NCI-H345 (cell line): ENCODE measurements around the gene ITPRIPL2.

Source experiments
- DNase-seq: peaks from one replicate; lab custom pipeline; 2025; lab: John Stamatoyannopoulos, UW

The ITPRIPL2 gene

DNA sequence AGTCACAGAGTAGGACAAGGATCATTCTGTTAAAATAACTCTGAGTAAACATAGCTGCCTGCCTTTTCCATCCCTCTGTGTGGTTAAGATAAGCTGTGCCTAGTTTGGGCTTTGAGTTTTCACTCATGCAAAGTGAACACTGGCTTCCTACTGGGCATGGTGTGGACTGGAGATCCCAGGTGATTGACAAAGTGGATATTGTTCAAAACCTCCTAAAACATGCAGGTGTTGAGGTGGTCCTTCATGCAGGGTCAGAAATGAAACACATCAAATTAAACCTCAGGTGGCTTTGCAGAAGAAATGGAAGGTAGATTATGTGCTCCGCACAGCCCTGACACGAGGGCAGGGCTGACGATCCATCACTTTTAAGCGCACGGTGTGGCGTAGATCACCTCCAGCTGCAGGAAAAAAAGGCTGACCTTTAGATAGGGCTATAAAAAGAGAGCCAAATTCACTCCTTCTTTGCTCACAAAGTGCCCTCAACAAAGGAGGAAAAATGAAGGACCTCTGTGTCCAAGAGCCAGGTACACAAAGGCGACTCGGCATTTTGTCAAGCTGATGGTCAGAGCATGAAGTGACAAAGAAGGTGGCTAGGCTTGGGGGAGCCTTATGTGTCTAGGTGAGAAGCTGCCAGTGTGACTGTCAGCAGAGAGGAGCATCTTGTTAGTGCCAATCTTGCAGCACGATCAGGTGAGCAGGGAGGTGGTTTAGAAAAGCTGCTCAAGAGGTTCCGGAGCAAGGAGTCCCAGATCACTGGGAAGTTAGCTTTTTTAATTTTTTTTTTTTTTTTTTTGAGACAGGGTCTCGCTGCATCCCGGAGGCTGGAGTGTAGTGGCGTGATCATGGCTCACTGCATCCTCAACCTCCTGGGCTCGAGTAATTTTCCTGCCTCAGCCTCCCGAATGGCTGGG is 19.9 kb upstream of the ITPRIPL2 start:
- DNase-seq: peak; percentile 64

- DNase-seq: no peak
These were observed 19.0 kb upstream of the ITPRIPL2 start for GRCh38 chr16:19094542-19095365.

DNA sequence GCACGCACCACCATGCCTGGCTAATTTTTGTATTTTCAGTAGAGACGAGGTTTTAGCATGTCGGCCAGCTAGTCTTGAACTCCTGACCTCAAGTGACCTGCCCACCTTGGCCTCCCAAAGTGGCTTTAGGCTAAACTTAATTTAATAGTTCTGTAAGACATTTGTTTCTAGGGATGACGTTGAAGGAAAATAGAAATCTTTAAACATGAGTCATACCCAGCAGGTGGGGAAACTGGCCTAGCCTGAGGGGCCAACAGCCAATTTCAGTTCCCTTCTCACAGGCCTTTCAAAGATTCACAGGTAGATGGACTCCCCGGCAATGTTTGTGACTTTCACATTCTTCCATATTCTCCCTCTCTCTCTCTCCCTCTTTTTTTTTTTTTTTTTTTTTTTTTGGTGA is 18.1 kb upstream of the ITPRIPL2 start:
- DNase-seq: no peak

- DNase-seq: no peak
These were observed 15.6 kb upstream of the ITPRIPL2 start for GRCh38 chr16:19098173-19098572.

DNA sequence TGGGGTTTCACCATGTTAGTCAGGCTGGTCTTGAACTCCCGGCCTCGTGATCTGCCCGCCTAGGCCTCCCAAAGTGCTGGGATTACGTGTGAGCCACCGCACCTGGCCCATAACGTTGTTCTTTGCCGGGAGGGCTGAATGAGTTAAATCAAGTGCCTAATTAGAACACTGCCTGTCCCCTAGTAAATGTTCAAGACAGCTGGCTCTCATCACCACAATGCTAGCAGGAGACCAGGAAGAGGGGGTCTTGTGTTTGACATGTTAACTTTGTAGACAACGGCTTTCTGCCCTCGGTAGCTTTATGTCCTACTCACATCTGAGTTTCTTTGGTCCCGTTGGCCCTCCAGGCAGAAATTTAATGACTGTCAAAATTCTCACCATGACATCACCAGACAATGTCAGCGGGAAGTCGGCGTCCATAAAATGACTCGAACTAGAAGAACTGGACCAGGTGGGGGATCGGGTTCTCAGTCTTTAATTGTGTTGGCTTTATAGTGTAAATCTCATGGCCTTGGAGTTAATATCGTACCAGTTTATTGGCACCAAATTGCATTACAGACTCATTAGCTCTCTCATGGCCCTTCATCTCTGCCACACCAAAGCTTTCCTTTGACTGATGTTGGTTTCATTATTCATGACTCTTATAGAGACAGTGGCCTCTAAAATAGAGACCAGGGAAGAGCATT is 11.4 kb upstream of the ITPRIPL2 start:
- DNase-seq: no peak

DNA sequence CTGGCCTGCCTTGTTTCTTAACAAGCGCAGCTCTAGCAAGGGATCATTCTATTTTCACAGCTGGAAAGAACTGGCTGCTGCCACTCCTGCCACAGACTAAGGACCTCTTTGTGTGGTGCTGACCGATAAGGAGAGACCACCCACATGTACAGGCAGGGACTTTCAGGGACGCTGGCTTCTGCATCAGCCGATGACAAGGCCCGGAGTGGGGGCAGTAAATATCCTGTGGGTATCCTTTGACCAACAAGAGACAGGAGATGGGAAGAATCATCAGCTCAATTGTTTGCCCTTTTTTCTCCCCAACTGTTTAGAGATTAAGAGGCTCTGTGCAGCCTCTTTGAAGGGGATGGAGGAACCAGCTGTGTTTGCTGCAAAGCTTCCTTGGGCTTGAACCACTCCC is 9.2 kb upstream of the ITPRIPL2 start:
- no peak for DNase-seq

- no peak for DNase-seq
These were observed 8.6 kb upstream of the ITPRIPL2 start for GRCh38 chr16:19105131-19105530.

DNA sequence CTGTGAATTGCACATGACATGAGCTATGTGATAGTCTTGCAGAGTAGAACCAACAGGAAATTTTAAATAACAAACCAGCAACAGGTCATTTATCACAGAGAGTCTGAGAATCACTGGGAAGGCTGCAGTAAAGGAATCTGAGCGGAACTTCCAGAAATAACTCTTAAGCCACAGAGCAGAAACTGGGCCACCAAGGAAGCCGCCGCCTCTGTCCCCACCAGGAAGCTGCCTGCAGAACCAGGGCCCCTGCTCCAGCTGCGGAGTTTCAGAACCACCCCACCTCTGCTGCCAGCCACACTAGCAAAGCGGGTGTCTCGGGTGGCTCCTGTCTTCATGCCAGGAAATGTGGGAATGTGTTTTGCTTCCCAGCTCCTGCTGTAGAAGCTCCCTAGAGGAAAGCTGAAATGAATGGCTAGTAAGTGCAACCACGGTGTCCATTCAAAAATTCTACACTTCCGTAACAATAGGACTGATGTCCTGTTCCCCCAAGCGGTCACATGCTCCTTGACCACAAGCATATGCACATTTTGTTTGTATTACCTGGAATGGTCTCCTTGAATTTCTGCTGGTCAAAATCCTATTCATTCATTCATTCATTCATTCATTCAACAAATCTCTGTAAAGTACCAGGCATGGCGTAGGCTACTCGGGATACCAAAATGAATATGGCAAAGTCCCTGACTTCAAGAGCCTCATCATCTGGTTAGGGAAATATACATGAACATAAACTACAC is 7.7 kb upstream of the ITPRIPL2 start:
- DNase-seq: no peak

GRCh38 chr16:19106625-19107020 is 7.1 kb upstream of the ITPRIPL2 start:
- DNase-seq: no peak

DNA sequence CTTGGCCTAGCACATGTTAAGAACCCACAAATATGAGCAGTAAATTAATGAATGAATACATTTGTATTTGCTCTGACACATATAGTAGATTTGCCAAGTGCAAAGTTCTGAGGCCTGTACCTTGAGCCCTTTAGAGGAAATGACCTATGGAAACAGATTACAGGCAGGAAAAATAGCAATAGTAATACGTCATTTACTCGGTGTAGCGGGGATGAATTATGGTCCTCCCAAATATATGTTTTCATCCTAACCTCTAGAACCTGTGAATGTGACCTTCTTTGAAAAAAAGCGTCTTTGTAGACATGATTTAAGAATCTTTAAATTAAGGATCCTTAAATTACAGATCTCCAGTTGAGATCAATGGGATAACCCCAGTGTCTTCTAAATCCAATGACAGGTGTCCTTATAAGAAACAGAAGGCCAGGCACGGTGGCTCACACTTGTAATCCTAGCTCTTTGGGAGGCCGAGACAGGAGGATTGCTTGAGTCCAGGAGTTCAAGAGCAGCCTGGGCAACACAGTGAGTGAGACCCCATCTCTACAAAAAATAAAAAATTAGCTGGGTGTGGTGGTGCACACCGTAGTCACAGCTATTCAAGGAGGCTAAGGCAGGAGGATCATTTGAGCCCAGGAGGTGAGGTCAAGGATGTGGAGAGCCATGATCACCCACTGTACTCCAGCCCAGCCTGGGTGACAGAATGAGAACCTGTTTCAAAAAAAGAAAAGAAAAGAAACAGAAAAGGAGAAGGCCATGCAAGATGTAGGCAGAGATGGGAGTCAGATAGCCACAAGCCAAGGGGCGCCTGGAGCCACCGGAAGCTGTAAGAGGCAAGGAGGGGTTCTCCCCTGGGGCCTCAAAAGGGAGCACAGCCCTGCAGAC is 5.1 kb upstream of the ITPRIPL2 start:
- DNase-seq: no peak

DNA sequence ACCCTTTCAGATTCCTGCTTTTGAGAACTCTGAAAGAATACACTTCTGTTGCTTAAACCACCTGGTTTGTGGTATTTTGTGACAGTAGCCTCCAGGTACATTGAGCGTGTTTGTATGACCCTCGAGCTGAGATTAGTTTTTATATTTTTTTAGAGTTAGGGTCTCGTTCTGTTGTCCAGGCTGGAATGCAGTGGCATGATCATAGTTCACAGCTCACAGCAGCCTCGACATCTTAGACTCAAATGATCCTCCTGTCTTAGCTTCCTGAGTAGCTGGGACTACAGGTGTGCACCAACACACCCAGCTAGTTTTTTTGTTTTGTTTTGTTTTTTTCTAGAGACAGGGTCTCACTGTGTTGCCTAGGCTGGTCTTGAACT is 4.5 kb upstream of the ITPRIPL2 start:
- DNase-seq: no peak

GRCh38 chr16:19110537-19111360 is 3.0 kb upstream of the ITPRIPL2 start:
- DNase-seq: no peak

- no peak for DNase-seq
These were observed 1.7 kb upstream of the ITPRIPL2 start for GRCh38 chr16:19112099-19112407.

GRCh38 chr16:19114359-19115147 is 789 bp downstream of the ITPRIPL2 start:
- no peak for DNase-seq

GRCh38 chr16:19115148-19116021 is 1.6 kb downstream of the ITPRIPL2 start:
- no peak for DNase-seq

DNA sequence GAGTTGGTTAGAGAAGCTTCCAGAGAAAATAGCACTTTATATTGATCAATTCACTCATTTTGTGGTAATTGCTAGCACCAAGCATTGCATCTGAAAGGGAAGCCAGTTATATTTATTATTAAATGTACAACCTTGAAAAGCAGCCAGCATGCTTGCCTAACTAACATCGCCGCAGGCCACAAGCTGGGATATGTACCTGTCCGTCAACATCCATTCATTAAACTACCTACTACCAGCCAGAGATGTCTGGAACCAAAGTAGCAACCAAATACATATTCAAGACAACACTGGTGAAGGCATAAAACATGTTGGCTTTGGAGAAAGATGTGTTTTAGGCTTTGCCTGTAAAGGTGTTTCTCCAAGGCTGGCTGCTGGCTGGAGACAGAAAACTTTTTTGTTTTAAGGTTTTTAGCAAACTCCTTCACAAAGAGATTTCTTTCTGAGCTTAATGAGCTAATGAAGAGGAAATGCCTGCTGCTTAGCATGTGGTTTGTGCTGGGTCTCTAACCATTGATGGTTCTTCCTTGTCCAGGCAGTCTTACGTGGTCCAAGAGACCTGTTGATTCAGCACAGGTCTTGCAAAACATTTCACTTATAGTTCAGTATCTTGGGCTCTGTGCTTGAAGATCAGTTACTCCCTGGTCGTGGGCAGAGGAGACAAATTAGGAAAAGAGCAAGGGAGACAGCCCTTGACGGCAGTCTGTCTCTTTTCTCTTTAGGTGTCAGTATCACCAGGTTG is 3.1 kb downstream of the ITPRIPL2 start:
- DNase-seq: no peak

DNA sequence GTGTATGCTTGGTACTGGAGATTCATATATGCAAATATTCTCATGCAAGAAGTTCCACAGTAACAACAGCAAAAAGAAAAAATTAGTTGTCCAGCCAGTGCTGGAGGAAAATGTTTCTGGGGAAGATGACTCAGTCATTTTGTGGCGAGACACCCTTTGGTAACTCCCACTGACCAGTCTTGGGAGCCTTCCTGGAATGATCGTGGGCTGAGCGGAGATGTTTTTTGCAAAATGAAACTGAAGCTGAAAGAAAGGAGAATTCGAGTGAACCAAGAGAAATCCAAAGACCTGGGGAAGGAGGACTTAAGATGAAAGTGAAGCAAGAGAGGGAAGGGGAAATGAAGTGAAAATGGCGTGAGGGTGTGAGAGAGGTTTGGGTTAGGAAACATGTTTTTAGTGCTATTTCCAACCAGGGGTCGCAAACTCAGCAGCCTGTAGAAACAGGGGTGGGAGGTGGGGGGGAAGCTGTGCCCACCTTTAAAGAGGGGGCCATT is 5.2 kb downstream of the ITPRIPL2 start:
- DNase-seq: no peak
